Measurements from ENCODE around the gene GLI3.

The GLI3 gene

GRCh38 chr7:42236976-42237810 lies at the start of gene GLI3:
TSS of gene GLI3 (minus strand) at chr7:42237209. CDS start at chr7:42223253, 13,956 bp downstream.
- H3K4me3 ChIP-seq (ENCODE audit: low read depth, low read length): peak within 1 kb of the TSS; percentile 86
- ChIA-PET POLR2A (interaction anchor here (0.7 kb wide), 1 partner anchor 36 kb away, joined by 3 read pairs; no protein-coding TSS in a partner anchor), CTCF (no interaction called here)
- TF ChIP-seq CTCF (IDR thresholded peaks at IDR 0.05; ENCODE audit: insufficient read depth, low read length, missing control alignments): peak; percentile 54
- DNase-seq (ENCODE audit: low read depth, low spot score): peak; percentile 59

GRCh38 chr7:42285383-42285824 lies 48.4 kb upstream of the GLI3 start:
- ChIA-PET CTCF (no interaction called here), POLR2A (no interaction called here)
- TF ChIP-seq CTCF (IDR thresholded peaks at IDR 0.05; ENCODE audit: insufficient read depth, low read length, missing control alignments): no peak
- no peak for DNase-seq (ENCODE audit: low read depth, low spot score)
- no peak overlapping the region for H3K4me3 ChIP-seq (ENCODE audit: low read depth, low read length)

GRCh38 chr7:42283553-42283952 lies 46.5 kb upstream of the GLI3 start:
- no peak for TF ChIP-seq CTCF (IDR thresholded peaks at IDR 0.05; ENCODE audit: insufficient read depth, low read length, missing control alignments)
- H3K4me3 ChIP-seq (ENCODE audit: low read depth, low read length): no peak overlapping the region
- no peak for DNase-seq (ENCODE audit: low read depth, low spot score)
- ChIA-PET POLR2A (no interaction called here), CTCF (interaction anchor here (1.4 kb wide), 1 partner anchor 306 kb away, joined by 3 read pairs; no protein-coding TSS in a partner anchor)

GRCh38 chr7:42278344-42278743 lies 41.3 kb upstream of the GLI3 start:
- ChIA-PET CTCF (interaction anchor here (1.5 kb wide), 1 partner anchor 299 kb away, joined by 4 read pairs; no protein-coding TSS in a partner anchor), POLR2A (no interaction called here)
- no peak overlapping the region for H3K4me3 ChIP-seq (ENCODE audit: low read depth, low read length)
- TF ChIP-seq CTCF (IDR thresholded peaks at IDR 0.05; ENCODE audit: insufficient read depth, low read length, missing control alignments): no peak
- DNase-seq (ENCODE audit: low read depth, low spot score): no peak

GRCh38 chr7:42274053-42274452 lies 37.0 kb upstream of the GLI3 start:
- DNase-seq (ENCODE audit: low read depth, low spot score): no peak
- H3K4me3 ChIP-seq (ENCODE audit: low read depth, low read length): no peak overlapping the region
- POLR2A ChIA-PET: no interaction called here
- CTCF ChIA-PET: interaction anchor here (0.7 to 1.5 kb wide), 6 partner anchors 8 to 333 kb away, joined by 3 to 5 read pairs (median 4); no protein-coding TSS in a partner anchor
- no peak for TF ChIP-seq CTCF (IDR thresholded peaks at IDR 0.05; ENCODE audit: insufficient read depth, low read length, missing control alignments)
